ENCODE results near the gene NANP. TPM values are rescaled to one million over a fixed set of nuclear protein-coding genes. Genes with fewer than 3 reads are reported as not detected.
"Not testable (repeated sequence)": the region's sequence is repeated elsewhere in the genome, so short reads cannot be mapped to it uniquely, and the experiment has no call there.

NANP gene
- total RNA-seq, 2 experiments from 2014 or later = 1.1 to 1.2 TPM

GRCh38 chr20:25632940-25633790 is 9.4 kb upstream of the NANP start:
- no peak overlapping the region for H3K4me3 Mint-ChIP-seq
- no peaks in the 10 kb centered on the region for H3K4me1 ChIP-seq (ENCODE audit: insufficient read depth, low read length)
- H3K4me1 Mint-ChIP-seq (ENCODE audit: low read depth) = no peaks in the 10 kb centered on the region
- POLR2A ChIA-PET = no interaction called here
- CTCF ChIA-PET = no interaction called here
- H3K27ac ChIP-seq (ENCODE audit: low read depth in 1 of 2, low read length in 2 of 2) = no peak overlapping the region
- no peaks in the 10 kb centered on the region for H3K36me3 ChIP-seq (ENCODE audit: insufficient read depth, low read length)
- TF ChIP-seq CTCF (IDR thresholded peaks at IDR 0.05) = no peak
- H3K27ac Mint-ChIP-seq = no peak overlapping the region
- peaks cover 8% of the 10 kb centered on the region for H3K9me3 Mint-ChIP-seq
- H3K4me3 ChIP-seq (ENCODE audit: low read length) = no peak overlapping the region
- H3K27me3 ChIP-seq (ENCODE audit: control insufficient read depth in 1 of 2, insufficient read depth in 2 of 2, low read length in 2 of 2) = no peaks in the 10 kb centered on the region
- no peak for DNase-seq
- intact Hi-C loops (cut with DNase I, micrococcal nuclease) = no loop called here
- no peaks in the 10 kb centered on the region for H3K27me3 Mint-ChIP-seq
- no peak for ATAC-seq (ENCODE audit: poor library complexity)
- peaks cover 3 to 14% of the 10 kb centered on the region in 2 experiments for H3K9me3 ChIP-seq (ENCODE audit: control insufficient read depth in 1 of 2, insufficient read depth in 1 of 2, low read length in 2 of 2)
- H3K36me3 Mint-ChIP-seq (ENCODE audit: low read depth) = peaks cover 39% of the 10 kb centered on the region

GRCh38 chr20:25630615-25631014 is 6.8 kb upstream of the NANP start:
- intact Hi-C loops (cut with DNase I, micrococcal nuclease); H3K4me3 Mint-ChIP-seq; H3K36me3 ChIP-seq (ENCODE audit: insufficient read depth, low read length); H3K27ac ChIP-seq (ENCODE audit: low read depth in 1 of 2, low read length in 2 of 2); H3K27me3 ChIP-seq (ENCODE audit: control insufficient read depth in 1 of 2, insufficient read depth in 2 of 2, low read length in 2 of 2); H3K4me1 Mint-ChIP-seq (ENCODE audit: low read depth); POLR2A ChIA-PET; H3K9me3 Mint-ChIP-seq; ATAC-seq (ENCODE audit: poor library complexity); DNase-seq; H3K27ac Mint-ChIP-seq; CTCF ChIA-PET; H3K4me1 ChIP-seq (ENCODE audit: insufficient read depth, low read length); H3K9me3 ChIP-seq (ENCODE audit: control insufficient read depth in 1 of 2, insufficient read depth in 1 of 2, low read length in 2 of 2); H3K27me3 Mint-ChIP-seq; H3K4me3 ChIP-seq (ENCODE audit: low read length): not testable (repeated sequence)
- H3K36me3 Mint-ChIP-seq (ENCODE audit: low read depth) = peaks cover 21% of the 10 kb centered on the region

- no peak overlapping the region for H3K27ac Mint-ChIP-seq
- POLR2A ChIA-PET = no interaction called here
Observed at GRCh38 chr20:25629816-25630499, 6.1 kb upstream of the NANP start.

More at GRCh38 chr20:25629816-25630499, 6.1 kb upstream of the NANP start:
- H3K9me3 Mint-ChIP-seq = peaks cover 7% of the 10 kb centered on the region
- H3K36me3 Mint-ChIP-seq (ENCODE audit: low read depth) = peaks cover 15% of the 10 kb centered on the region
- Histone ChIP-seq H3K4me1 (ENCODE audit: insufficient read depth, low read length) (no peaks in the 10 kb centered on the region), H3K36me3 (ENCODE audit: insufficient read depth, low read length) (no peaks in the 10 kb centered on the region), H3K27me3 (ENCODE audit: control insufficient read depth in 1 of 2, insufficient read depth in 2 of 2, low read length in 2 of 2) (no peaks in the 10 kb centered on the region), H3K27ac (ENCODE audit: low read depth in 1 of 2, low read length in 2 of 2) (no peak overlapping the region), H3K9me3 (ENCODE audit: control insufficient read depth in 1 of 2, insufficient read depth in 1 of 2, low read length in 2 of 2) (peaks cover 0 to 8% of the 10 kb centered on the region in 2 experiments), H3K4me3 (ENCODE audit: low read length) (no peak overlapping the region)
- H3K4me3 Mint-ChIP-seq = no peak overlapping the region
- CTCF ChIA-PET = no interaction called here
- no peak for TF ChIP-seq CTCF (IDR thresholded peaks at IDR 0.05)
- intact Hi-C loops (cut with DNase I, micrococcal nuclease) = loop anchor here in 1 of 2 experiments (5.0 kb wide), 1 partner anchor 238 kb away; the partner anchor contains the start of gene ABHD12
- no peaks in the 10 kb centered on the region for H3K27me3 Mint-ChIP-seq
- ATAC-seq (ENCODE audit: poor library complexity) = no peak
- no peaks in the 10 kb centered on the region for H3K4me1 Mint-ChIP-seq (ENCODE audit: low read depth)
- DNase-seq = no peak
